IMR-90 (cell line): ENCODE measurements around the gene HSPB7. TPM values are rescaled to one million over a fixed set of nuclear protein-coding genes. Genes with fewer than 3 reads are reported as not detected.

Experiments
- ATAC-seq: fragments of 200-7000 bp; cut with Tn5 transposase; 2 replicates; pipeline ENCODE4 v1.9.1; 2020; ENCODE audit warnings: low read depth, mild to moderate bottlenecking, moderate library complexity
- BruUV-seq: library from RNA; stranded (reverse); fragments of 400-500 nt; replicated peaks from 2 replicates; lab custom pipeline; 2021; lab: Mats Ljungman, UMichigan
- CTCF ChIA-PET: fragments of 300-600 bp; formaldehyde crosslinking; extraction: SDS; loops from one replicate; lab custom pipeline; 2021; ENCODE audit warnings: antibody characterized with exemption; lab: Yijun Ruan, JAX
- POLR2A ChIA-PET: fragments of 300-600 bp; sonication (Branson Sonifier 250); formaldehyde crosslinking; loops from one replicate; lab custom pipeline; 2022; ENCODE audit warnings: antibody characterized with exemption; ENCODE audit not compliant: unreplicated experiment; lab: Charles Lee
- DNase-seq: peaks from one replicate; pipeline ENCODE4 v3.0.0; 2013
- H2AFZ ChIP-seq: replicated peaks from 2 replicates; pipeline ENCODE3; 2013; ENCODE audit warnings: low read length, mild to moderate bottlenecking; ENCODE audit not compliant: poor library complexity
- H2AK5ac ChIP-seq: 2 replicates; pipeline ENCODE4 v1.6.1; 2013; ENCODE audit warnings: low read depth, low read length, inconsistent platforms
- H2AK9ac ChIP-seq: replicated peaks from 2 replicates; pipeline ENCODE3; 2013; ENCODE audit warnings: mild to moderate bottlenecking, low read depth, low read length, moderate library complexity; ENCODE audit not compliant: poor library complexity
- H2BK120ac ChIP-seq: 2 replicates; pipeline ENCODE4 v1.6.1; 2013; ENCODE audit warnings: low read depth, low read length, inconsistent platforms
- H2BK15ac ChIP-seq: 3 replicates; pipeline ENCODE4 v1.6.1; 2013; ENCODE audit warnings: low read depth, low read length, inconsistent platforms
- H2BK20ac ChIP-seq: 2 replicates; pipeline ENCODE4 v1.6.1; 2013; ENCODE audit warnings: low read depth, mild to moderate bottlenecking, inconsistent platforms, low read length, moderate library complexity
- H2BK5ac ChIP-seq: 2 replicates; pipeline ENCODE4 v1.6.1; 2013; ENCODE audit warnings: mild to moderate bottlenecking, low read depth, low read length, inconsistent platforms; ENCODE audit not compliant: poor library complexity, severe bottlenecking
- H3K14ac ChIP-seq: replicated peaks from 2 replicates; pipeline ENCODE4 v1.6.1; 2013; ENCODE audit warnings: low read depth, low read length, inconsistent platforms
- H3K18ac ChIP-seq: 2 replicates; pipeline ENCODE4 v1.6.1; 2013; ENCODE audit warnings: low read depth, low read length, control low read depth
- H3K23ac ChIP-seq: 2 replicates; pipeline ENCODE4 v1.6.1; 2013; ENCODE audit warnings: low read depth, low read length, inconsistent platforms
- H3K27ac ChIP-seq: 2 replicates; pipeline ENCODE4 v1.5.1; 2013; ENCODE audit warnings: mild to moderate bottlenecking, control low read depth, low read length; ENCODE audit not compliant: insufficient read depth
- H3K27me3 ChIP-seq: 2 replicates; pipeline ENCODE4 v1.6.1; 2013; ENCODE audit warnings: low read length; ENCODE audit not compliant: control insufficient read depth, insufficient read depth
- H3K36me3 ChIP-seq: 2 replicates; pipeline ENCODE4 v1.6.1; 2013; ENCODE audit warnings: low read length, mixed read lengths; ENCODE audit not compliant: control insufficient read depth, insufficient read depth
- H3K4ac ChIP-seq: 2 replicates; pipeline ENCODE4 v1.6.1; 2013; ENCODE audit warnings: low read depth, low read length, inconsistent platforms
- H3K4me1 ChIP-seq: 2 replicates; pipeline ENCODE4 v1.6.1; 2013; ENCODE audit warnings: low read length, mixed read lengths; ENCODE audit not compliant: control insufficient read depth, insufficient read depth
- H3K4me2 ChIP-seq: 2 replicates; pipeline ENCODE4 v1.6.1; 2013; ENCODE audit warnings: low read depth, mild to moderate bottlenecking, control low read depth, low read length, moderate library complexity
- H3K4me3 ChIP-seq: 2 replicates; pipeline ENCODE4 v1.5.1; 2013; ENCODE audit warnings: low read depth, mild to moderate bottlenecking, control low read depth, low read length, moderate library complexity; ENCODE audit not compliant: insufficient read depth
- H3K56ac ChIP-seq: 2 replicates; pipeline ENCODE4 v1.6.1; 2013; ENCODE audit warnings: low read length, inconsistent platforms; ENCODE audit not compliant: insufficient read depth; ENCODE audit errors: extremely low read depth
- H3K79me1 ChIP-seq, 2 experiments: 2 replicates each; pipeline ENCODE4 v1.6.1; 2013; ENCODE audit warnings: low read length in 2 of 2, inconsistent platforms in 1 of 2, low read depth in 1 of 2
- H3K9ac ChIP-seq: 2 replicates; pipeline ENCODE4 v1.6.1; 2013; ENCODE audit warnings: low read depth, low read length, control low read depth
- H3K9me1 ChIP-seq: 2 replicates; pipeline ENCODE4 v1.6.1; 2013; ENCODE audit warnings: low read length, inconsistent platforms; ENCODE audit not compliant: insufficient read depth
- H3K9me3 ChIP-seq: 2 replicates; pipeline ENCODE4 v1.6.1; 2013; ENCODE audit warnings: low read length; ENCODE audit not compliant: control insufficient read depth, insufficient read depth
- H4K20me1 ChIP-seq: 2 replicates; pipeline ENCODE4 v1.6.1; 2013; ENCODE audit warnings: low read length, inconsistent platforms; ENCODE audit not compliant: insufficient read depth
- H4K5ac ChIP-seq: 2 replicates; pipeline ENCODE4 v1.6.1; 2013; ENCODE audit warnings: mild to moderate bottlenecking, low read depth, low read length, control low read depth
- H4K8ac ChIP-seq, 2 experiments: 2 replicates each; pipeline ENCODE4 v1.6.1; 2013; ENCODE audit warnings: low read depth in 2 of 2, low read length in 2 of 2, control low read depth in 1 of 2, inconsistent platforms in 1 of 2
- H4K91ac ChIP-seq: 2 replicates; pipeline ENCODE4 v1.6.1; 2013; ENCODE audit warnings: low read depth, low read length, inconsistent platforms; ENCODE audit not compliant: insufficient read depth
- CHD1 ChIP-seq: IDR thresholded peaks from 2 replicates; pipeline ENCODE4 v1.6.1; 2012; ENCODE audit warnings: low read depth, low read length, improper control_type of control experiment
- CTCF ChIP-seq: conservative IDR thresholded peaks from 2 replicates; pipeline ENCODE4 v1.5.1; 2012; ENCODE audit warnings: mild to moderate bottlenecking, low read depth, low read length, improper control_type of control experiment
- ELK1 ChIP-seq: fragments of 150-350 bp; IDR thresholded peaks from 2 replicates; pipeline ENCODE4 v1.6.1; 2016; ENCODE audit warnings: low read depth, mild to moderate bottlenecking, low read length, moderate library complexity, borderline replicate concordance
- MAFK ChIP-seq: IDR thresholded peaks from 2 replicates; pipeline ENCODE4 v1.6.1; 2012; ENCODE audit warnings: low read depth, low read length, improper control_type of control experiment
- MAZ ChIP-seq: IDR thresholded peaks from 2 replicates; pipeline ENCODE4 v1.6.1; 2012; ENCODE audit warnings: low read depth, mild to moderate bottlenecking, low read length, improper control_type of control experiment, moderate library complexity, borderline replicate concordance
- MXI1 ChIP-seq: IDR thresholded peaks from 2 replicates; pipeline ENCODE4 v1.6.1; 2012; ENCODE audit warnings: low read depth, mild to moderate bottlenecking, low read length, moderate library complexity, borderline replicate concordance
- NFE2L2 ChIP-seq: fragments of 150-350 bp; IDR thresholded peaks from 2 replicates; pipeline ENCODE4 v1.6.1; 2016; ENCODE audit warnings: low read depth, mild to moderate bottlenecking, low read length
- POLR2A ChIP-seq: IDR thresholded peaks from 2 replicates; pipeline ENCODE4 v1.6.1; 2012; ENCODE audit warnings: mild to moderate bottlenecking, low read depth, low read length
- RFX5 ChIP-seq: IDR thresholded peaks from 2 replicates; pipeline ENCODE4 v1.8.0; 2012; ENCODE audit warnings: low read depth, mild to moderate bottlenecking, low read length, moderate library complexity
- USF2 ChIP-seq: fragments of 150-350 bp; IDR thresholded peaks from 2 replicates; pipeline ENCODE4 v1.6.1; 2017; ENCODE audit warnings: mild to moderate bottlenecking, antibody characterized with exemption, low read length, low read depth
- WGBS, 2 experiments: methylation state at CpG; one replicate each; pipeline versions ENCODE4 v1.1.5 to v1.1.7; 2013; ENCODE audit warnings: missing lambda C conversion rate in 2 of 2; ENCODE audit not compliant: insufficient read length in 1 of 2; ENCODE audit errors: extremely low coverage in 2 of 2; 5-methylcytosine and 5-hydroxymethylcytosine counted together
- dilution Hi-C: fragments of 300-500 bp; cut with HindIII; formaldehyde crosslinking; loops from one replicate; pipeline ENCODE4 v1.14.3; 2018; ENCODE audit warnings: low sequenced_read_pairs; ENCODE audit not compliant: unreplicated experiment
- in situ Hi-C: fragments of 300-500 bp; cut with MboI; formaldehyde crosslinking; loops from 3 replicates; pipeline ENCODE4 v1.14.3; 2019; ENCODE audit warnings: low sequenced_read_pairs, inconsistent platforms, mixed read lengths
- intact Hi-C: fragments of 100-400 bp; cut with micrococcal nuclease; formaldehyde crosslinking; loops from 2 replicates; pipeline ENCODE4 v1.10.0; 2022
- polyA plus RNA-seq, 3 experiments: library from polyadenylated mRNA; depleted of rRNA; stranded (reverse); fragments of >200 nt; gene quantifications; 2 replicates each; pipeline ENCODE4 v1.2.3, GENCODE V29; 2012; ENCODE audit warnings: low replicate concordance in 1 of 3
- total RNA-seq: library from RNA; depleted of rRNA; stranded (reverse); fragments of >200 nt; gene quantifications from 2 replicates; pipeline ENCODE4 v1.2.3, GENCODE V29; 2012

Gene HSPB7
- total and polyA plus RNA-seq, 2 of the 4 experiments (the other 2 are of a cell fraction) = 0.54 to 3.0 TPM

GRCh38 chr1:15981679-15982078, 36.2 kb downstream of the HSPB7 start:
- Histone ChIP-seq H3K9me1 (no peaks in the 10 kb centered on the region), H3K23ac (no peak overlapping the region), H4K91ac (no peak overlapping the region), H2BK5ac (no peak overlapping the region), H3K4me1 (no peaks in the 10 kb centered on the region), H3K4me3 (no peak overlapping the region), H2BK120ac (no peak overlapping the region), H3K27me3 (no peaks in the 10 kb centered on the region), H2AFZ (no peak overlapping the region), H3K4ac (no peak overlapping the region), H3K56ac (no peak overlapping the region), H4K5ac (no peak overlapping the region), H3K27ac (no peak overlapping the region), H3K36me3 (no peaks in the 10 kb centered on the region), H4K20me1 (no peaks in the 10 kb centered on the region), H2BK15ac (no peak overlapping the region), H2BK20ac (no peak overlapping the region), H2AK9ac (no peak overlapping the region), H3K79me1 (no peaks in the 10 kb centered on the region), H4K8ac (no peak overlapping the region), H2AK5ac (no peak overlapping the region), H3K18ac (no peak overlapping the region), H3K9ac (no peak overlapping the region), H3K14ac (no peak overlapping the region), H3K9me3 (no peaks in the 10 kb centered on the region), H3K4me2 (no peak overlapping the region)
- DNase-seq = no peak
- ChIA-PET POLR2A (no interaction called here), CTCF (no interaction called here)
- intact Hi-C loops = no loop called here
- no CpG with 5 or more reads among the region's 3 CpGs for WGBS, 2 experiments
- dilution Hi-C loops = no loop called here
- no peak for ATAC-seq
- BruUV-seq = no TSS peak
- TF ChIP-seq USF2 = no peak
- no peak for TF ChIP-seq NFE2L2
- TF ChIP-seq ELK1 = no peak
- no peak for TF ChIP-seq MXI1
- no peak for TF ChIP-seq POLR2A
- TF ChIP-seq CHD1 = no peak
- TF ChIP-seq RFX5 = no peak
- no peak for TF ChIP-seq MAFK
- TF ChIP-seq CTCF = no peak
- no peak for TF ChIP-seq MAZ
- in situ Hi-C loops = no loop called here
